ENCODE measurements around the gene SLC44A1. TPM values are rescaled to one million over a fixed set of nuclear protein-coding genes. Genes with fewer than 3 reads are reported as not detected.

The SLC44A1 gene
- total and polyA plus RNA-seq, 12 donors, result 6.8 to 73.1 (median 36.3) TPM

GRCh38 chr9:105244734-105245028 is 230 bp downstream of the SLC44A1 start:
- no peaks in the 10 kb centered on the region for H3K36me3 ChIP-seq (replicated peaks in 1 of 2)
- no peaks in the 10 kb centered on the region for H3K27me3 ChIP-seq

DNA sequence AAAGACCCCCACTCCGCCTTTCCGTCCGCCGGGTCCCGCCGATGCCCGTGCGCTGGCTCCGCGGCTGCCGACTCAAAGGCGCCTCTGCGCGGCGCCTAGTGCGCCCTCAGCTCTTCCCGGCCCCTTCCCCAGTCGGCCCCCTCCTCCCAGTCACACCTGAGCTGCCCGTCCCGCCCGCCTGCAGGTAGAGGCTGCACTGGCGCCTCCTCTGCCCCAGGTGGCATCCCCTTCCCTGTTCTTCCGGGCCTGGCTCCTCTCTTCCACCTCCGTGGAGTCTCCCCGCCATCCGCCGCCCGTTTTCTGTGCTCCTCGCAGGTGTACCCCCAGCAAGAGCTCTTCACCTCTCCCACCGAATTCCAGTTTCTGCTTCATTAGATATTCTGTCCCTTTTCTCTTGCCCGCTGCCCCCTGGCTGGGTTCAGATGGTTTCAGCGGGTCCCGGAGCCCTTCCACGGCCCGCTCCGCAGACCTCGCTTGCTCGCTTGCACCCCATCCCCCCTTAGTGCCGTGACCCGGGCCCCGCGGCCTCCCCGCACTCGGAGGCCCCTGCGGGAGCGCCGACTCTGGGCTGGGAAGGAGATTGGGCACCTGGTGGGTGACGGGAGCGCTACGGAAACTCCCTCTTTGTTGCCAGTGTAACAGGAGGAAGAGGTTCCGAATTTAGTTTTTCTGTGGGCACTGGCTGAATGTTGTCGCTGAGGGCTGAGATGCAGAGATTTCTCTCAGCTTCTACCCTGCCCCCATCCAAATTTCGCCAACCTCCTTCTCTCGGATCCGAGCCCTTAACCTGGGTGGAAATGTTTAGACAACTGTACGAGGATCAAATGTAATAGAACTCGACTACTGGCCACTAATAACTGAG is 809 bp downstream of the SLC44A1 start:
- Histone ChIP-seq H3K4me1 (replicated peaks in 1 of 2) (peaks cover 0 to 48% of the 10 kb centered on the region in 2 donors), H3K27me3 (no peaks in the 10 kb centered on the region), H3K36me3 (replicated peaks in 1 of 2) (no peaks in the 10 kb centered on the region), H3K9me3 (replicated peaks in 1 of 3) (no peaks in the 10 kb centered on the region), H3K4me3 (peak overlapping the region; percentile 81 to 99 (median 88)), H3K27ac (peak overlapping the region in 4 of 5 donors; percentile 41 to 91 (median 72))
- TF ChIP-seq, protein P1, sequence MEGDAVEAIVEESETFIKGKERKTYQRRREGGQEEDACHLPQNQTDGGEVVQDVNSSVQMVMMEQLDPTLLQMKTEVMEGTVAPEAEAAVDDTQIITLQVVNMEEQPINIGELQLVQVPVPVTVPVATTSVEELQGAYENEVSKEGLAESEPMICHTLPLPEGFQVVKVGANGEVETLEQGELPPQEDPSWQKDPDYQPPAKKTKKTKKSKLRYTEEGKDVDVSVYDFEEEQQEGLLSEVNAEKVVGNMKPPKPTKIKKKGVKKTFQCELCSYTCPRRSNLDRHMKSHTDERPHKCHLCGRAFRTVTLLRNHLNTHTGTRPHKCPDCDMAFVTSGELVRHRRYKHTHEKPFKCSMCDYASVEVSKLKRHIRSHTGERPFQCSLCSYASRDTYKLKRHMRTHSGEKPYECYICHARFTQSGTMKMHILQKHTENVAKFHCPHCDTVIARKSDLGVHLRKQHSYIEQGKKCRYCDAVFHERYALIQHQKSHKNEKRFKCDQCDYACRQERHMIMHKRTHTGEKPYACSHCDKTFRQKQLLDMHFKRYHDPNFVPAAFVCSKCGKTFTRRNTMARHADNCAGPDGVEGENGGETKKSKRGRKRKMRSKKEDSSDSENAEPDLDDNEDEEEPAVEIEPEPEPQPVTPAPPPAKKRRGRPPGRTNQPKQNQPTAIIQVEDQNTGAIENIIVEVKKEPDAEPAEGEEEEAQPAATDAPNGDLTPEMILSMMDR (IDR thresholded peaks at IDR 0.05), result peak in 2 of 6 experiments; percentile 15 to 16
- TF ChIP-seq POLR2A (IDR thresholded peaks at IDR 0.05), result peak in 1 of 2 donors; percentile 66
- WGBS, 4 donors, result 0 to 2% (median 1%) methylated on average over 31 to 57 of the region's 57 CpGs
- DNase-seq, result peak; percentile 56 to 72 (median 59)
- intact Hi-C loops (cut with DNase I), result loop anchor here in 1 of 2 donors (10.0 kb wide), 2 partner anchors 60 to 170 kb away; no protein-coding TSS in a partner anchor

More at GRCh38 chr9:105244734-105245028, 230 bp downstream of the SLC44A1 start:
- Histone ChIP-seq H3K27ac (peak overlapping the region in 4 of 5 donors; percentile 62 to 91 (median 79)), H3K4me1 (replicated peaks in 1 of 2) (peaks cover 0 to 48% of the 10 kb centered on the region in 2 donors), H3K9me3 (replicated peaks in 1 of 3) (no peaks in the 10 kb centered on the region), H3K4me3 (peak overlapping the region; percentile 81 to 99 (median 88))
- TF ChIP-seq, protein P1 (IDR thresholded peaks at IDR 0.05), result no peak
- no peak for TF ChIP-seq POLR2A (IDR thresholded peaks at IDR 0.05)
- intact Hi-C loops (cut with DNase I), result loop anchor here in 1 of 2 donors (10.0 kb wide), 2 partner anchors 60 to 170 kb away; no protein-coding TSS in a partner anchor
- WGBS, 4 donors, result 0% methylated on average over 2 to 48 of the region's 48 CpGs
- DNase-seq, result peak in 1 of 7 donors; percentile 36

GRCh38 chr9:105245891-105246161 is 1.4 kb downstream of the SLC44A1 start:
- 5 to 15% (median 12%) methylated on average over 4 of the region's 4 CpGs for WGBS, 4 donors

GRCh38 chr9:105246656-105247173 is 2.3 kb downstream of the SLC44A1 start:
- Histone ChIP-seq H3K4me1 (replicated peaks in 1 of 2) (peaks cover 0 to 48% of the 10 kb centered on the region in 2 donors), H3K9me3 (replicated peaks in 1 of 3) (no peaks in the 10 kb centered on the region), H3K4me3 (peak overlapping the region in 1 of 4 donors; percentile 99), H3K27me3 (no peaks in the 10 kb centered on the region), H3K27ac (no peak overlapping the region), H3K36me3 (replicated peaks in 1 of 2) (no peaks in the 10 kb centered on the region)
- no peak for DNase-seq
- TF ChIP-seq POLR2A (IDR thresholded peaks at IDR 0.05), result no peak
- TF ChIP-seq, protein P1 (IDR thresholded peaks at IDR 0.05), result no peak
- intact Hi-C loops (cut with DNase I), result loop anchor here in 1 of 2 donors (10.0 kb wide), 2 partner anchors 62 to 168 kb away; no protein-coding TSS in a partner anchor
- 58 to 65% (median 62%) methylated on average over 5 of the region's 5 CpGs for WGBS, 4 donors

More at GRCh38 chr9:105245891-105246161, 1.4 kb downstream of the SLC44A1 start:
- Histone ChIP-seq H3K4me3 (peak overlapping the region in 2 of 4 donors; percentile 83 to 99), H3K27ac (peak overlapping the region in 4 of 5 donors; percentile 41 to 91 (median 72)), H3K36me3 (replicated peaks in 1 of 2) (no peaks in the 10 kb centered on the region), H3K4me1 (replicated peaks in 1 of 2) (peaks cover 0 to 48% of the 10 kb centered on the region in 2 donors), H3K27me3 (no peaks in the 10 kb centered on the region), H3K9me3 (replicated peaks in 1 of 3) (no peaks in the 10 kb centered on the region)
- DNase-seq, result no peak
- TF ChIP-seq POLR2A (IDR thresholded peaks at IDR 0.05), result no peak
- TF ChIP-seq, protein P1 (IDR thresholded peaks at IDR 0.05), result no peak
- intact Hi-C loops (cut with DNase I), result loop anchor here in 1 of 2 donors (10.0 kb wide), 2 partner anchors 61 to 169 kb away; no protein-coding TSS in a partner anchor

All from adrenal gland (tissue), 12 donors.